Heart left ventricle (tissue), 16 donors: Measurements from ENCODE around the gene SUGP1. TPM values are rescaled to one million over a fixed set of nuclear protein-coding genes. Genes with fewer than 3 reads are reported as not detected.

Experiments
- ATAC-seq, 4 donors: fragments of 200-7000 bp; cut with Tn5 transposase; one replicate each; pipeline ENCODE4 v1.9.1; 2020 to 2022; ENCODE audit warnings: moderate library complexity in 4 of 4, mild to moderate bottlenecking in 3 of 4, moderate number of reproducible peaks in 1 of 4
- DNase-seq, 5 donors: peaks; one replicate each; pipeline ENCODE4 v3.0.0-alpha.2; 2020
- H3K27ac ChIP-seq, 12 donors: fragments of 200-600 bp; sonication (generic) in 4 of 12; one replicate each; pipeline versions ENCODE4 v1.5.0 to v1.8.0; 2016 to 2022; ENCODE audit warnings: mild to moderate bottlenecking in 2 of 12
- H3K27me3 ChIP-seq, 9 donors: fragments of 200-600 bp; sonication (generic) in 2 of 9; one replicate each; pipeline versions ENCODE4 v1.5.1 to v1.8.0; 2016 to 2022; ENCODE audit warnings: mild to moderate bottlenecking in 3 of 9
- H3K36me3 ChIP-seq, 9 donors: fragments of 200-600 bp; sonication (generic) in 2 of 9; one replicate each; pipeline versions ENCODE4 v1.5.0 to v1.8.0; 2018 to 2022; ENCODE audit warnings: mild to moderate bottlenecking in 2 of 9
- H3K4me1 ChIP-seq, 12 donors: fragments of 200-600 bp; sonication (generic) in 4 of 12; one replicate each; pipeline versions ENCODE4 v1.5.0 to v1.8.0; 2016 to 2022; ENCODE audit warnings: mild to moderate bottlenecking in 3 of 12
- H3K4me3 ChIP-seq, 12 donors: fragments of 200-600 bp; sonication (generic) in 4 of 12; one replicate each; pipeline versions ENCODE4 v1.5.0 to v1.8.0; 2017 to 2022; ENCODE audit warnings: mild to moderate bottlenecking in 9 of 12, moderate library complexity in 4 of 12
- H3K9me3 ChIP-seq, 12 donors: fragments of 200-600 bp; sonication (generic) in 4 of 12; one replicate each; pipeline versions ENCODE4 v1.5.0 to v1.8.0; 2016 to 2022; ENCODE audit warnings: mild to moderate bottlenecking in 1 of 12
- POLR2A ChIP-seq, 2 donors: fragments of 450-650 bp; IDR thresholded peaks; one replicate each; pipeline ENCODE4 v1.6.1; 2017; ENCODE audit warnings: antibody characterized with exemption in 2 of 2, mild to moderate bottlenecking in 2 of 2, moderate library complexity in 2 of 2
- WGBS, 4 donors: extraction: QIAGEN DNeasy Blood & Tissue Kit in 2 of 4; methylation state at CpG; one replicate each; pipeline versions ENCODE4 v1.1.5 to v1.1.7; 2013 to 2018; 5-methylcytosine and 5-hydroxymethylcytosine counted together
- intact Hi-C, 10 donors: fragments of 100-400 bp; cut with DNase I; formaldehyde crosslinking; loops; one replicate each; pipeline versions ENCODE4 v1.11.1 to v1.14.2; 2022
- polyA plus RNA-seq, 2 donors: library from polyadenylated mRNA; stranded (reverse); fragments of 200-250 nt; gene quantifications; one replicate each; pipeline ENCODE4 v1.2.3, GENCODE V29; 2013
- total RNA-seq, 9 donors: library from RNA; depleted of rRNA in 2 of 9; stranded (reverse); fragments of >200 nt in 2 of 9; fragmentation: NEBNext Ultra II Directional in 3 of 9; extraction: Animal tissue kit (Norgen Biotek cat#: 25700) in 3 of 9; gene quantifications; one replicate each; pipeline versions ENCODE4 v1.1.0 to v1.2.4, GENCODE V29; 2016 to 2023
- TF ChIP-seq, protein P1 (sequence below), 12 donors: fragments of 200-600 bp; sonication (generic) in 4 of 12; IDR thresholded peaks; one replicate each; pipeline versions ENCODE4 v1.5.0 to v1.8.0; 2018 to 2022; ENCODE audit warnings: antibody characterized with exemption in 12 of 12, mild to moderate bottlenecking in 5 of 12
- donor health status: ischemic (EF 13 %, LVEDD 7.1; RV severe dilation, severe dysfunction).
- donor health status: healthy with polysubstance abuse.
- donor health status: DM: no; HTN: yes; CAD: no.
- donor health status: DM: no; HTN: no; CAD: no.
- donor health status: ischemic (EF 25% LVEDD 6.9; RV normal size, moderate dysfunction).
- donor health status: ischemic (EF 25% LVEDD 5.7; RV mildly dilated, moderate dysfunction).
- donor health status: healthy.
- donor health status: DM: yes; HTN: yes; CAD: no.
- donor health status: ischemic (EF 35%, LVEDD 5.7; RV mildly dilated, moderate dysfunction).
- donor health status: nonischemic (EF 11% LVEDD 7.7; RV severe dilation, severe dysfunction).
- donor health status: DM: yes; HTN: yes; CAD: no.
- donor health status: PGD.
- donor health status: ischemic (EF 29% LVEDD 5.4; RV normal size, mild dysfunction).
- donor health status: nonischemic (EF 23%, LVEDD 6.1; RV moderate dilation, normal function).

The SUGP1 gene
- total and polyA plus RNA-seq, 11 donors: 28.7 to 53.4 (median 41.0) TPM

DNA sequence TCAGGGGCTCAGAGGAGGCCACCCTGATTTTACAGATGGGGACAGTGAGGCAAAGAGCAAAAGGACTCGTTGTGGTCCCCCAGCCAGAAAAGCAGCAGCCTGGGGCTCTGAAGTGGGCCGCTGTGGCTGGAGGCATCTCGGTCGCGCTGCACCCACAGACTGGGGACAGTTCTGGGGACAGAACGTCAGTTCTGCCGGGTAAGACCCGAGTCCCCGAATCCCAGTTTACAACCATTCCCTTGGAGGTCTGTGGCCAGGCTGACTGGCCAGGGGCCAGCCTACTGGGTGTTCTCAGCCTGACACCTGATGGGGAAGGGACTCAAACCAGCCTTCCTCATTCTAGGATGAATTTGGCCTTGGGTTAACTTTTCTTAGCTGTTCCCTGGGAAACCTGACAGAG, 14.1 kb downstream of the SUGP1 start:
- DNase-seq (no peak), ATAC-seq (no peak)
- 90 to 97% (median 95%) methylated on average over 3 to 9 of the region's 9 CpGs for WGBS, 4 donors
- H3K27me3 ChIP-seq: no peaks in the 10 kb centered on the region
- TF ChIP-seq, protein P1, sequence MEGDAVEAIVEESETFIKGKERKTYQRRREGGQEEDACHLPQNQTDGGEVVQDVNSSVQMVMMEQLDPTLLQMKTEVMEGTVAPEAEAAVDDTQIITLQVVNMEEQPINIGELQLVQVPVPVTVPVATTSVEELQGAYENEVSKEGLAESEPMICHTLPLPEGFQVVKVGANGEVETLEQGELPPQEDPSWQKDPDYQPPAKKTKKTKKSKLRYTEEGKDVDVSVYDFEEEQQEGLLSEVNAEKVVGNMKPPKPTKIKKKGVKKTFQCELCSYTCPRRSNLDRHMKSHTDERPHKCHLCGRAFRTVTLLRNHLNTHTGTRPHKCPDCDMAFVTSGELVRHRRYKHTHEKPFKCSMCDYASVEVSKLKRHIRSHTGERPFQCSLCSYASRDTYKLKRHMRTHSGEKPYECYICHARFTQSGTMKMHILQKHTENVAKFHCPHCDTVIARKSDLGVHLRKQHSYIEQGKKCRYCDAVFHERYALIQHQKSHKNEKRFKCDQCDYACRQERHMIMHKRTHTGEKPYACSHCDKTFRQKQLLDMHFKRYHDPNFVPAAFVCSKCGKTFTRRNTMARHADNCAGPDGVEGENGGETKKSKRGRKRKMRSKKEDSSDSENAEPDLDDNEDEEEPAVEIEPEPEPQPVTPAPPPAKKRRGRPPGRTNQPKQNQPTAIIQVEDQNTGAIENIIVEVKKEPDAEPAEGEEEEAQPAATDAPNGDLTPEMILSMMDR (IDR thresholded peaks at IDR 0.05): no peak
- TF ChIP-seq POLR2A (IDR thresholded peaks at IDR 0.05): no peak
- peaks cover 0 to 15% (median 5%) of the 10 kb centered on the region in 12 donors for H3K4me1 ChIP-seq
- intact Hi-C loops: no loop called here
- H3K9me3 ChIP-seq: no peaks in the 10 kb centered on the region
- H3K36me3 ChIP-seq: peaks cover 0 to 100% (median 93%) of the 10 kb centered on the region in 9 donors
- H3K4me3 ChIP-seq: no peak overlapping the region
- no peak overlapping the region for H3K27ac ChIP-seq

DNA sequence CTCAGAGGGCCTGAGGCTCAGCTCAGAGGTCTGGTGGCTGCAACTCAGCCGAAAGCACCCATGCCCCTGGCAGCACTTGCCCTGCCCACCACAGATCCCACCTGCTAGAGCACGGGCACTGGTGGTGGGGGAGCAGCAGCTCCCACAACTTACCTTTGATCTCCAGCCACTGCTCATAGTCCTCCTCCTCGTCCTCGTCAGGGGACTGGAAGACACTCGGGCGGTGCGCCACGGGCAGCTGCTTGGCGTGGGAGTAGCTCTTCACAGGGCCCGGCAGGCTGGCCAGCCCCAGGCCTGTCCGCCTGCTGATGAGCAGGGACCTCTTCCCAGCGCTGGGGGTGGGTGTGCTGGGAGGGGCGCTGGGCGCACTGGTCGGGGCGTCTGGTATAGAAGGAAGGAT, 14.6 kb downstream of the SUGP1 start:
- no peak for TF ChIP-seq POLR2A (IDR thresholded peaks at IDR 0.05)
- TF ChIP-seq, protein P1 (IDR thresholded peaks at IDR 0.05): no peak
- intact Hi-C loops: no loop called here
- no peak for ATAC-seq
- Histone ChIP-seq H3K27me3 (no peaks in the 10 kb centered on the region), H3K36me3 (peaks cover 0 to 100% (median 94%) of the 10 kb centered on the region in 9 donors), H3K4me1 (peaks cover 0 to 15% (median 5%) of the 10 kb centered on the region in 12 donors), H3K27ac (no peak overlapping the region), H3K4me3 (no peak overlapping the region), H3K9me3 (no peaks in the 10 kb centered on the region)
- WGBS, 4 donors: 82 to 95% (median 92%) methylated on average over 11 to 16 of the region's 16 CpGs
- no peak for DNase-seq

DNA sequence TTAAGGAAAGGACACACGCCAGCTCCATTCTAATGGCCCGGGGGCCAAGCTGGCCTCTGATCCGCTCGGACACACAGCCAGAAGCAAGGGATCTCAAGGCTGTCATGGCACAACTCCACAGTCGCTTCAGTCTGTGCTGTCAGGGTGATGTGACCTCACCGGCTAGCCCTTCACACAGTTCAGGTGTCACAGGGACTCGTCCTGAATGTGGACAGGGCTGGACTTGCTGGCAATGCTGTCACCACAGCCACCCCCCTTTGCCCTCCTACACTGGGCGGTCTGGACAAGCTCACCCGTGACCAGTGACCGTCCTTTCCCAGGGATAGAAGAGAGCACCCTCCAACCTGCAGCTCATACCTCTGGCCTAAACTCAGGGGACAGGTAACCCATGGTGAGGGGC, 15.2 kb downstream of the SUGP1 start:
- H3K27me3 ChIP-seq: no peaks in the 10 kb centered on the region
- ATAC-seq: peak in 3 of 4 donors; percentile 44 to 60 (median 60)
- H3K36me3 ChIP-seq: peaks cover 0 to 100% (median 93%) of the 10 kb centered on the region in 9 donors
- 72 to 76% (median 72%) methylated on average over 4 to 10 of the region's 10 CpGs for WGBS, 4 donors
- H3K27ac ChIP-seq: peak overlapping the region in 7 of 12 donors; percentile 33 to 74 (median 59)
- intact Hi-C loops: no loop called here
- H3K4me3 ChIP-seq: no peak overlapping the region
- no peak for DNase-seq
- no peaks in the 10 kb centered on the region for H3K9me3 ChIP-seq
- peaks cover 0 to 15% (median 5%) of the 10 kb centered on the region in 12 donors for H3K4me1 ChIP-seq
- TF ChIP-seq, protein P1 (IDR thresholded peaks at IDR 0.05): no peak
- TF ChIP-seq POLR2A (IDR thresholded peaks at IDR 0.05): no peak

DNA sequence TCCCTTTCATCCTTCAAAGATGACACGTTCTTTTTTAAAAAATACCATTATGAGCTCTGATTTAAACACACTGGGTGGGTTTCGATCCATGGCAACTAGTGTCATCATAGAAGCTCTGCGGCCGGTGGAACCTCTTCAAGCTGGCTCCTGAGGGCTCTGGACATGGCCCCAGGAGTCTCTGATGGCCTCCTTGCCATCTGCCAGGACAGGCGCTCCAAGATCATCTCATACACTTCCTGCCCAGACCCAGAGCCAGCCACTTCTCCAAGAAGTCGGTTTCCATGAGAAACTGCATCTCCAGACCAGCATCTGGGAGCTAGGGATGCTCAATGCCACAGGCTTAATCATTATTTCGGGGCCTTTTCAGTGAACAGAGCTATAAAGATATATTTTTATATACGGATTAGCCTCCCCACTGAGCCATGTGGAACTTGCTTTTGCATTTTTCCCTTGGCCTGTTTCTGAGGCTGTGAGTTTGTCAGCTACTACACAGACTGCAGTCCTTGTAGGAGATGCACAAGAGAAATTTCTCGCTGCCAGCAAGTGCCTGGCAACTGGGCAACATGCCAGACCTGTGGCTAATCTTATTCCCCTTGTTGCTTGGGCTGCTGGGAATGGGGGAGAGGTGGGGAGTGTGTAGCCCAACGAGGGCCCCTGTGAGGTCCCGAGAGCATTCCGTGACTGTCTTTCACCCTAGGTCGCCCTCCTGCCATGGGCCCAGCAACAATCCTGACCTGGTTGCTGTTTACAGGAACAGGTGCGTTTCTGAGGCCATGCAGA, 15.9 kb downstream of the SUGP1 start:
- DNase-seq (peak in 4 of 5 donors; percentile 59 to 74 (median 66)), ATAC-seq (peak; percentile 62 to 74 (median 74))
- peak overlapping the region in 7 of 12 donors; percentile 33 to 74 (median 59) for H3K27ac ChIP-seq
- no peak for TF ChIP-seq POLR2A (IDR thresholded peaks at IDR 0.05)
- TF ChIP-seq, protein P1 (IDR thresholded peaks at IDR 0.05): no peak
- peaks cover 0 to 15% (median 5%) of the 10 kb centered on the region in 12 donors for H3K4me1 ChIP-seq
- 72 to 80% (median 76%) methylated on average over 12 to 14 of the region's 14 CpGs for WGBS, 4 donors
- intact Hi-C loops: no loop called here
- no peak overlapping the region for H3K4me3 ChIP-seq
- H3K27me3 ChIP-seq: no peaks in the 10 kb centered on the region
- H3K36me3 ChIP-seq: peaks cover 0 to 98% (median 88%) of the 10 kb centered on the region in 9 donors
- H3K9me3 ChIP-seq: no peaks in the 10 kb centered on the region
